ENCODE results near the gene RBM17. TPM values are rescaled to one million over a fixed set of nuclear protein-coding genes. Genes with fewer than 3 reads are reported as not detected.

Gene RBM17
- total RNA-seq, 1 donor from 2014 or later, result 33.2 TPM

Other genes with a start within 250 kb of the RBM17 start
- gene ANKRD16, start 199.1 kb upstream of the RBM17 start, total RNA-seq, result 5.2 and 5.3 TPM in 2 replicates
- gene FBH1, start 198.8 kb upstream of the RBM17 start, total RNA-seq, result 54.5 and 75.4 TPM in 2 replicates
- 0.51 and 0.79 TPM in 2 replicates for gene IL15RA, start 111.5 kb upstream of the RBM17 start, total RNA-seq
- gene IL2RA, start 26.7 kb upstream of the RBM17 start, total RNA-seq, result not detected in 2 replicates
- gene PFKFB3, start 113.9 kb downstream of the RBM17 start, total RNA-seq, result 18.7 and 37.0 TPM in 2 replicates

Data from bronchial epithelial cell (primary cell).